ENCODE measurements around the gene NCKIPSD. TPM values are rescaled to one million over a fixed set of nuclear protein-coding genes. Genes with fewer than 3 reads are reported as not detected.

Gene NCKIPSD
- polyA plus RNA-seq, 3 donors = 4.2 to 14.8 (median 4.3) TPM

DNA sequence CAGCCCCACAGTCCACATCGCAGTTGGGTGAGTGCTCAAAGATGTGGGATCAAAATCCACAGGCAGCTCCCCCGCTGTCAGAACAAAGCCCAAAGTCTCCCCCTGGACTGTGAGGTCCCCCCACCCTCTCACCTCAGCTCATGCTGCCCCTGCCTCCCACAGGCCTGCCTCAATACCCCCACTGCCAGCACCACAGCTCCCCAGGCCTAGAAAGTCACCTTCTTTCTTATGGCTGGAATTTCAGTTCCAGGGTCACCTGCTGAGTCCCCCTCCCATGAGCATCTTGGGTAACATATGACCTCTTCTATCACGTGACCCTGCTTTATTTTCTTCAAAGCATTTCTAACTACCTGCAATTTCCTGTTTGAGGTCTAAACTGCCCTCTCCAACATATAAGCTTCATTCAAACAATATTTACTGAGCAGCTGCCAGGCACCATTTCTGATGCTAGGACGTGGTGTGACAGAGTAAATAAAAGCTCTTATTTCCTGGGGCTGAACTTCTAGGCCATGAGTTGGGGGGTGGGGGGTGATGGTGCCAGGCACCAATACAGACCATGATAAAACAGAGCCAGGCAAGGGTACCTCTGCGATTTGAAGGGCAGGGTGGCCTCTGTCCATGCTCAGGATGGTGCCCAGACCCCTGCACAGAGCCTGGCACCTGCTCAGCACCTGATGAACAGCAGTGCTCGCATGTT lies 61.7 kb downstream of the NCKIPSD start:
- TF ChIP-seq, protein P1, sequence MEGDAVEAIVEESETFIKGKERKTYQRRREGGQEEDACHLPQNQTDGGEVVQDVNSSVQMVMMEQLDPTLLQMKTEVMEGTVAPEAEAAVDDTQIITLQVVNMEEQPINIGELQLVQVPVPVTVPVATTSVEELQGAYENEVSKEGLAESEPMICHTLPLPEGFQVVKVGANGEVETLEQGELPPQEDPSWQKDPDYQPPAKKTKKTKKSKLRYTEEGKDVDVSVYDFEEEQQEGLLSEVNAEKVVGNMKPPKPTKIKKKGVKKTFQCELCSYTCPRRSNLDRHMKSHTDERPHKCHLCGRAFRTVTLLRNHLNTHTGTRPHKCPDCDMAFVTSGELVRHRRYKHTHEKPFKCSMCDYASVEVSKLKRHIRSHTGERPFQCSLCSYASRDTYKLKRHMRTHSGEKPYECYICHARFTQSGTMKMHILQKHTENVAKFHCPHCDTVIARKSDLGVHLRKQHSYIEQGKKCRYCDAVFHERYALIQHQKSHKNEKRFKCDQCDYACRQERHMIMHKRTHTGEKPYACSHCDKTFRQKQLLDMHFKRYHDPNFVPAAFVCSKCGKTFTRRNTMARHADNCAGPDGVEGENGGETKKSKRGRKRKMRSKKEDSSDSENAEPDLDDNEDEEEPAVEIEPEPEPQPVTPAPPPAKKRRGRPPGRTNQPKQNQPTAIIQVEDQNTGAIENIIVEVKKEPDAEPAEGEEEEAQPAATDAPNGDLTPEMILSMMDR (IDR thresholded peaks at IDR 0.05) = no peak
- no peaks in the 10 kb centered on the region for H3K4me1 ChIP-seq (ENCODE audit: control insufficient read depth in 1 of 2, insufficient read depth in 2 of 2, low read length in 2 of 2)
- no peaks in the 10 kb centered on the region for H4K20me1 ChIP-seq (ENCODE audit: insufficient read depth, low read length)
- Mint-ChIP-seq H3K9me3 (peaks cover 5 to 21% (median 9%) of the 10 kb centered on the region in 7 donors), H3K27me3 (ENCODE audit: low read depth in 3 of 3) (peaks cover 0 to 6% (median 4%) of the 10 kb centered on the region in 3 donors), H3K4me1 (no peaks in the 10 kb centered on the region), H3K36me3 (peaks cover 43 to 52% of the 10 kb centered on the region in 2 donors), H3K4me3 (no peak overlapping the region), H3K27ac (peak overlapping the region in 3 of 7 donors; percentile 15 to 42 (median 27))
- intact Hi-C loops (cut with micrococcal nuclease) = no loop called here
- no peak overlapping the region for H3K4me2 ChIP-seq (replicated peaks; ENCODE audit: extremely low read depth, low read length, poor library complexity, severe bottlenecking)
- H3K79me2 ChIP-seq (ENCODE audit: insufficient read depth, low read length) = no peaks in the 10 kb centered on the region
- peaks cover under 1 to 12% of the 10 kb centered on the region in 2 donors for H3K9me3 ChIP-seq (replicated peaks in 1 of 2; ENCODE audit: control insufficient read depth in 1 of 2, insufficient read depth in 1 of 2, low read length in 2 of 2)
- H3K27me3 ChIP-seq (ENCODE audit: control insufficient read depth in 2 of 2, insufficient read depth in 2 of 2, low read length in 2 of 2) = no peaks in the 10 kb centered on the region
- H3K4me3 ChIP-seq (replicated peaks in 1 of 3; ENCODE audit: low read depth in 2 of 3, low read length in 3 of 3) = no peak overlapping the region
- H3K36me3 ChIP-seq (replicated peaks in 1 of 2; ENCODE audit: control insufficient read depth in 1 of 2, insufficient read depth in 2 of 2, low read length in 2 of 2) = peaks cover 41 to 50% of the 10 kb centered on the region in 2 donors
- H2AFZ ChIP-seq (ENCODE audit: insufficient read depth, low read depth, low read length, poor library complexity, severe bottlenecking) = no peak overlapping the region
- no peak overlapping the region for H3K9ac ChIP-seq (ENCODE audit: insufficient read depth, low read length, poor library complexity, severe bottlenecking)
- no peak overlapping the region for H3K27ac ChIP-seq (ENCODE audit: low read depth in 1 of 2, low read length in 2 of 2)
- no peak for DNase-seq
- WGBS (ENCODE audit: insufficient coverage) = 83% methylated on average over 5 of the region's 6 CpGs

Small RNA genes lying within 50 kb of the gene (small RNA-seq; reads per million reads assigned to genes)
- not detected for gene AC141002.1 (ENCODE audit: insufficient read length, low read depth)

Other genes with a start within 250 kb of the NCKIPSD start
- 1 to 10 TPM; 3.6 to 5.9 (median 5.4) TPM for gene CCDC51, start 245.8 kb downstream of the NCKIPSD start, polyA plus RNA-seq
- 100 to 1,000 TPM; 301 to 559 (median 478) TPM for gene TMA7, start 245.7 kb downstream of the NCKIPSD start, polyA plus RNA-seq
- gene ATRIP, start 239.2 kb downstream of the NCKIPSD start, polyA plus RNA-seq = 1 to 10 TPM; 1.8 to 4.7 (median 2.8) TPM
- 100 to 1,000 TPM; 147 to 266 (median 242) TPM for gene SHISA5, start 181.7 kb downstream of the NCKIPSD start, polyA plus RNA-seq
- 10 to 100 TPM; 32.2 to 44.9 (median 34.9) TPM for gene PFKFB4, start 129.1 kb downstream of the NCKIPSD start, polyA plus RNA-seq
- under 1 TPM in 1 of 3 donors, not detected in 2; 0.61 TPM for gene UCN2, start 122.1 kb downstream of the NCKIPSD start, polyA plus RNA-seq
- gene COL7A1, start 90.6 kb downstream of the NCKIPSD start, polyA plus RNA-seq = 1 to 10 TPM in 1 of 3 donors, under 1 TPM in 1, not detected in 1; 0.37 to 1.9 TPM
- 100 to 1,000 TPM; 326 to 409 (median 350) TPM for gene UQCRC1, start 76.3 kb downstream of the NCKIPSD start, polyA plus RNA-seq
- gene TMEM89, start 64.1 kb downstream of the NCKIPSD start, polyA plus RNA-seq = under 1 TPM in 1 of 3 donors, not detected in 2; 0.21 TPM
- 10 to 100 TPM; 16.3 to 92.8 (median 20.4) TPM for gene SLC26A6, start 50.5 kb downstream of the NCKIPSD start, polyA plus RNA-seq
- gene CELSR3, start 23.0 kb downstream of the NCKIPSD start, polyA plus RNA-seq = under 1 TPM in 1 of 3 donors, not detected in 2; 0.95 TPM
- gene IP6K2, start 31.3 kb upstream of the NCKIPSD start, polyA plus RNA-seq = 10 to 100 TPM; 16.5 to 53.8 (median 18.7) TPM
- gene PRKAR2A, start 162.0 kb upstream of the NCKIPSD start, polyA plus RNA-seq = 10 to 100 TPM in 2 of 3 donors, 1 to 10 TPM in 1; 7.5 to 13.0 (median 12.3) TPM
- 10 to 100 TPM; 43.6 to 60.8 (median 56.1) TPM for gene SLC25A20, start 213.0 kb upstream of the NCKIPSD start, polyA plus RNA-seq
- gene ARIH2, start 232.9 kb upstream of the NCKIPSD start, polyA plus RNA-seq = 10 to 100 TPM; 68.2 to 94.8 (median 72.2) TPM

Data from CD14-positive monocyte (primary cell).